Glomerular visceral epithelial cell (primary cell): Measurements from ENCODE around the gene STX10.
"Not testable (repeated sequence)": the region's sequence is repeated elsewhere in the genome, so short reads cannot be mapped to it uniquely, and the experiment has no call there.

Experiments
- DNase-seq: peaks from one replicate; pipeline ENCODE4 v3.0.0-alpha.2; 2016; ENCODE audit errors: extremely low spot score

Gene STX10

GRCh38 chr19:13150187-13150930, at the start of gene STX10, which contains the start of gene IER2:
Gene STX10 (minus strand): TSS chr19:13150375. CDS start chr19:13150173, 202 bp downstream.
Gene IER2 (plus strand): TSS chr19:13150411. CDS start chr19:13153187, 2,776 bp downstream.
- DNase-seq = peak; percentile 95

- DNase-seq = no peak
Observed at GRCh38 chr19:13198634-13199033, 48.5 kb upstream of the STX10 start.

- DNase-seq = peak; percentile 22
Observed at GRCh38 chr19:13195678-13196077, 45.5 kb upstream of the STX10 start.

GRCh38 chr19:13190781-13191540, 40.8 kb upstream of the STX10 start:
- no peak for DNase-seq

- no peak for DNase-seq
Observed at GRCh38 chr19:13189600-13189999, 39.4 kb upstream of the STX10 start.

- no peak for DNase-seq
Observed at GRCh38 chr19:13187419-13187818, 37.2 kb upstream of the STX10 start.

GRCh38 chr19:13186688-13187087, 36.5 kb upstream of the STX10 start:
- not testable (repeated sequence) for DNase-seq

GRCh38 chr19:13185763-13186657, 35.8 kb upstream of the STX10 start:
- DNase-seq = not testable (repeated sequence)

GRCh38 chr19:13184926-13185325, 34.8 kb upstream of the STX10 start:
- not testable (repeated sequence) for DNase-seq

- DNase-seq = peak; percentile 53
Observed at GRCh38 chr19:13181747-13182388, 31.7 kb upstream of the STX10 start.

- not testable (repeated sequence) for DNase-seq
Observed at GRCh38 chr19:13178291-13178690, 28.1 kb upstream of the STX10 start.

GRCh38 chr19:13177584-13177983, 27.4 kb upstream of the STX10 start:
- DNase-seq = not testable (repeated sequence)

GRCh38 chr19:13176345-13176744, 26.2 kb upstream of the STX10 start:
- DNase-seq = peak; percentile 60

- no peak for DNase-seq
Observed at GRCh38 chr19:13173139-13173737, 23.1 kb upstream of the STX10 start.

GRCh38 chr19:13172346-13173138, 22.4 kb upstream of the STX10 start:
- DNase-seq = peak; percentile 91

GRCh38 chr19:13171146-13171545, 21.0 kb upstream of the STX10 start:
- no peak for DNase-seq

GRCh38 chr19:13169769-13170168, 19.6 kb upstream of the STX10 start:
- DNase-seq = peak; percentile 64

GRCh38 chr19:13166151-13166550, 16.0 kb upstream of the STX10 start:
- not testable (repeated sequence) for DNase-seq

- DNase-seq = no peak
Observed at GRCh38 chr19:13165162-13165997, 15.2 kb upstream of the STX10 start.
